WERI-Rb-1 (cell line): ENCODE measurements around the gene NGF.
A peak's percentile ranks its signal among the peaks of the same experiment; 100 is the strongest.
"Not testable (repeated sequence)": the region's sequence is repeated elsewhere in the genome, so short reads cannot be mapped to it uniquely, and the experiment has no call there.

Experiments
- DNase-seq: peaks from one replicate; pipeline ENCODE4 v3.0.0-alpha.2; 2020
- H3K27ac ChIP-seq: fragments of 250-450 bp; sonication (Bioruptor Pico); 2 replicates; pipeline ENCODE4 v1.5.1; 2020; ENCODE audit warnings: mild to moderate bottlenecking, moderate library complexity
- H3K27me3 ChIP-seq: fragments of 250-450 bp; sonication (Bioruptor Pico); 2 replicates; pipeline ENCODE4 v1.5.1; 2021; ENCODE audit warnings: mild to moderate bottlenecking, low read depth, moderate library complexity; ENCODE audit not compliant: insufficient read depth, severe bottlenecking
- H3K36me3 ChIP-seq: fragments of 250-450 bp; sonication (Bioruptor Pico); 2 replicates; pipeline ENCODE4 v1.5.1; 2020; ENCODE audit warnings: mild to moderate bottlenecking, moderate library complexity
- H3K4me3 ChIP-seq: 2 replicates; pipeline ENCODE4 v1.5.1; 2011; ENCODE audit warnings: low read depth, mild to moderate bottlenecking, control low read depth, low read length
- H3K9me3 ChIP-seq: fragments of 250-450 bp; sonication (Bioruptor Pico); 2 replicates; pipeline ENCODE4 v1.5.1; 2021; ENCODE audit warnings: mild to moderate bottlenecking, moderate library complexity; ENCODE audit not compliant: severe bottlenecking
- CTCF ChIP-seq: IDR thresholded peaks from 2 replicates; pipeline ENCODE4 v1.5.1; 2011; ENCODE audit warnings: low read depth, mild to moderate bottlenecking, control low read depth, inconsistent platforms, low read length

The NGF gene

GRCh38 chr1:115337633-115338456 is at the start of gene NGF:
Gene NGF (minus strand): TSS chr1:115338249. CDS start chr1:115286795, 51,454 bp downstream.
- Histone ChIP-seq H3K27me3 (peaks cover 3% of the 10 kb centered on the region), H3K36me3 (no peaks in the 10 kb centered on the region), H3K9me3 (no peaks in the 10 kb centered on the region), H3K4me3 (peak within 1 kb of the TSS; percentile 56), H3K27ac (peak within 1 kb of the TSS; percentile 16)
- DNase-seq, result peak; percentile 29
- no peak for TF ChIP-seq CTCF

DNA sequence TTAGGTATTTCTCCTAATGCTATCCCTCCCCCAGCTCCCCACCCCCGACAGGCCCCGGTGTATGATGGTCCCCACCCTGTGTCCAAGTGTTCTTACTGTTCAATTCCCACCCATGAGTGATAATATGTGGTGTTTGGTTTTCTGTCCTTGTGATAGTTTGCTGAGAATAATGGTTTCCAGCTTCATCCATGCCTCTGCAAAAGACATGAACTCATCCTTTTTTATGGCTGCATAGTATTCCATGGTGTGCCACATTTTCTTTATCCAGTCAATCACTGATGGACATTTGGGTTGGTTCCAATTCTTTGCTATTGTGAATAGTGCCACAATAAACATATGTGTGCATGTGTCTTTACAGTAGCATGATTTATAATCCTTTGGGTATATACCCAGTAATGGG is 45.4 kb upstream of the NGF start:
- H3K4me3 ChIP-seq, H3K36me3 ChIP-seq, H3K27me3 ChIP-seq, H3K27ac ChIP-seq, H3K9me3 ChIP-seq, DNase-seq: not testable (repeated sequence)

DNA sequence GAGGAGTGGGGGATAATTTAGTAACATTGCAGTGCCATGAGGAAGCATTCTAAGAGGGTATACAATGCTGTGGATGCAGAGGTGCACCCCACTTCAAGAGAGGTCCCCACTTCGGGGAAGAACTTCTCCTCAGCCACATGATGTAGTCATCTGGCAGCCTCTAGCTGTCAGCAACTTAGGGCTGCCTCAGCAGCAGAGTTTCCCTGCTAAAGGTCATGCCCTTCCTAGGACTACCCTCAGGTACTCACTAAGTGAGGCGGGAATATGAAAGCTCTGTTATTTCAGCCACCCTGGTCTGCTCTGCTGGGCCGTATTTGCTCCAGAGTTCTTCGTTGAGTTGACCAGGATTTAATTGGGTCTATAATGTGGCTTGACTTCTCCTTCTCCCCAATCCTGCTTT is 41.9 kb upstream of the NGF start:
- TF ChIP-seq CTCF, result no peak
- H3K4me3 ChIP-seq, result no peak overlapping the region
- no peaks in the 10 kb centered on the region for H3K36me3 ChIP-seq
- DNase-seq, result no peak
- no peaks in the 10 kb centered on the region for H3K9me3 ChIP-seq
- H3K27ac ChIP-seq, result no peak overlapping the region
- no peaks in the 10 kb centered on the region for H3K27me3 ChIP-seq

DNA sequence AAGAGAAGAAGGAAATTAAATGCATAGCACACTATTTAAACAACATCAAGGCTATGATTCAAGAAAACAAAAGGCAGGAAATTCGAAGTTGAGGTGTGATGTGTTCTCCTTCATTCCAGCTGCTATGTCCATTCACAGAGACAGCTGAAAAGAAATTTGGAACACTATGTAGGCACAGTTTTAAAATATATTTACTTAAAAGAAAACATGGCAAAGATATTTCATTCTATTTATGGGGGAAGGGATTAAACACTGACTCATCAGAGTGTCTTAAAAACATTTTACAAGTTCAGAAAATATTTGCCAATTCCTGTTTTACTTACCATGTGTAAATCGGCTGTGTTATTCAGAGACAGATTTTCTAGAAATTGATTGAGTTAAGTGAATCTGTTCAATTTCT is 39.4 kb upstream of the NGF start:
- no peak for DNase-seq
- Histone ChIP-seq H3K27me3 (no peaks in the 10 kb centered on the region), H3K9me3 (no peaks in the 10 kb centered on the region), H3K4me3 (no peak overlapping the region), H3K36me3 (no peaks in the 10 kb centered on the region), H3K27ac (no peak overlapping the region)
- no peak for TF ChIP-seq CTCF

- Histone ChIP-seq H3K9me3 (no peaks in the 10 kb centered on the region), H3K27ac (no peak overlapping the region), H3K4me3 (no peak overlapping the region), H3K36me3 (no peaks in the 10 kb centered on the region), H3K27me3 (no peaks in the 10 kb centered on the region)
- DNase-seq, result no peak
- TF ChIP-seq CTCF, result no peak
These were observed 36.5 kb upstream of the NGF start for GRCh38 chr1:115374598-115374997.

- TF ChIP-seq CTCF, result no peak
- no peak overlapping the region for H3K4me3 ChIP-seq
- no peaks in the 10 kb centered on the region for H3K27me3 ChIP-seq
- H3K36me3 ChIP-seq, result no peaks in the 10 kb centered on the region
- no peak overlapping the region for H3K27ac ChIP-seq
- no peaks in the 10 kb centered on the region for H3K9me3 ChIP-seq
- DNase-seq, result no peak
These were observed 35.3 kb upstream of the NGF start for GRCh38 chr1:115373305-115373704.
